Fibroblast of peridontal ligament (primary cell): ENCODE data around the gene PSORS1C2.
A peak's percentile ranks its signal among the peaks of the same experiment; 100 is the strongest.

Experiments used
- DNase-seq: peaks from one replicate; pipeline ENCODE4 v3.0.0-alpha.2; 2010; ENCODE audit errors: extremely low read depth

PSORS1C2 gene

GRCh38 chr6:31140643-31141042 is 1.8 kb upstream of the PSORS1C2 start:
- DNase-seq = no peak

DNA sequence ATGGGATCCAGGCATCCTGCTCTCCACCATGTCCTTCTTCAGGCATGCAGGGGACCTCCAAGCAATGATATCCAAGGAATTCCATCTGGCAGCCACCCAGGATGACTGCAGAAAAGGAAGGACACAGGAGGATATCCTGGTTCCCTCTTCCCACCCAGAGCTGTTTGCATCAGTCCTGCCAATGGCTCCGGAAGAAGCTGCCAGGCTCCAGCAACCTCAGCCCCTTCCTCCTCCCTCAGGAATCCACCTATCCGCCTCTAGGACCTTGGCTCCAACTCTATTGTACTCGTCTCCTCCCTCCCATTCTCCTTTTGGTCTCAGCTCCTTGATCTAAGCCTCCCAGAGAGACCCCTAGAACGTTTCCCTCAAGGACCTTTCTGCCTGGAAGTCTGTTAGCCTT is 733 bp upstream of the PSORS1C2 start:
- DNase-seq = no peak

- no peak for DNase-seq
Measured at GRCh38 chr6:31135710-31136109, 3.2 kb downstream of the PSORS1C2 start.

DNA sequence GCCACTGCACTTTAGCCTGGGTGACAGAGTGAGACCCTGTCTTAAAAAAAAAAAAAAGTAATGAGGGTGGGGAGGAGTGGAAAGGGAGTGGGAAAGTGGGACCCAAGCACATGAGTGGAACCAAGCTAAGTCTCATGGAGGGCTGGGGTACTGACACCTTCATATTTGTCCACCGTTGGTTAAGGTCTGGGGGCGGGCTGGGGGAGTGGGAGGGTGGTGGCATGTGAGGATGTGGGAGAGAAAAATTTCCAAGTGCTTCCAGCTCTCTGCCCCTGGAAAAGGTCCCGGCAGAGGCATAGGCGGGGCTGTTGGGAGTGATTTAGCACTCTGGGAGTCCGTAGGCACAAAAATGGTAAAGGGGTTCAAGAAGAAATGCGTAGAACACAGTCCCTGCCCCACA is 6.1 kb downstream of the PSORS1C2 start:
- DNase-seq = no peak

GRCh38 chr6:31131595-31131994 is 7.3 kb downstream of the PSORS1C2 start:
- no peak for DNase-seq

GRCh38 chr6:31130751-31131150 is 8.1 kb downstream of the PSORS1C2 start:
- DNase-seq = no peak

DNA sequence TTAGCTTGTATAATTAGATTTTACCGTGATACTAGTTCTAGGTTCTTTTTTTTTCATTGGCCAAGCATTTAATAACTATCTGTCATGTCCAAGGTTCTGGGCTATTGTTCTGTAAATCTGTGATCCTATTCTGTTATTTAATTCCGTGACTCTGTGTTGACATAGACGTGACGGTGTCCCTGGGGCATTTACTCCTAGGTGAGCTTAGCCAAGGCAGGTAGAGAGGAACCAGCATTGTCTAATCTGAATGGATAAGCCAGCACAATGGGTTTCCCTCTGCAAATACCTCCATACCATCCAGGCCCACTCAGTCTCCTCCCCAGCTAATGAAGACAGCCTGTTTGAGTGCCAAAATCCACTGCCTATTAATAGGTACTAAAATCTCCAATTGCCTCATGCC is 9.7 kb downstream of the PSORS1C2 start:
- no peak for DNase-seq

- peak; percentile 35 for DNase-seq
Measured at GRCh38 chr6:31128093-31128676, 10.7 kb downstream of the PSORS1C2 start.

GRCh38 chr6:31126396-31127175 is 12.3 kb downstream of the PSORS1C2 start:
- no peak for DNase-seq

DNA sequence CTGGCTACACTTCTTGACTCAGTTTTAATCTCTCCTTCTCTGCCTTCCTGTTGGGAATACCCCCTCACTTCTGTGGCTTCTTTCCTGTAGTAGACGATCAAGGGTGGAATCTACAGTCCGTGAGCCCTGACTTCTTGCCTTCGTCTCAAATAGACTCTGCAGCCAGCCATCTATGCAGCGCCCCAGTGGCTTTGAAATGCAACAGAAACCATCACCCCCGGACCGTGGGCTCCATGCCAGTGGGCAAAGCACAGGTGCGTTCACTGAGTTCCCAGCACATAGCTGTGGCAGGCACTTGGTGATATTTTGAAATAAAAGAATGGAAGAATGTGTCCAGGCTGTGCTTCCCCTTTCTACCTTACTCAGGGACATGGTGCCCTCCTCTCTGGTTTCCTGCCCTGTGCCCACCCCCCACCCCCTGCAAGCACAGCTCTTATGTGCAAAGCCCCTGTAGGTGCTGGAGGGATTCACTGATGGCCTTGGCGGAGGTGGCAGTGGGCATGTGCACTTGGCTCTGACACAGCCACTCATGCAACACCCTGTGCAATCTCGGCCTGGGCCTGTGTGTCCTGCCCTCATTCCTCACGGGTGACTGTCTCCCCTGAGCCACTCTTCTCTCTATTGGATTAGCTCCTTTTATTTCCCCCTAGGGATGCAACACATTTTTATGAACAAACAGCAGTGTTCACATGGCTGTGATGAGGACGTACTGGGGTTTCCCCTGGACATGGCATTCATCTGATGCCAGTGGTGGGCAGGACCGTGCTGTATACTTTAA is 13.1 kb downstream of the PSORS1C2 start:
- peak; percentile 9 for DNase-seq

DNA sequence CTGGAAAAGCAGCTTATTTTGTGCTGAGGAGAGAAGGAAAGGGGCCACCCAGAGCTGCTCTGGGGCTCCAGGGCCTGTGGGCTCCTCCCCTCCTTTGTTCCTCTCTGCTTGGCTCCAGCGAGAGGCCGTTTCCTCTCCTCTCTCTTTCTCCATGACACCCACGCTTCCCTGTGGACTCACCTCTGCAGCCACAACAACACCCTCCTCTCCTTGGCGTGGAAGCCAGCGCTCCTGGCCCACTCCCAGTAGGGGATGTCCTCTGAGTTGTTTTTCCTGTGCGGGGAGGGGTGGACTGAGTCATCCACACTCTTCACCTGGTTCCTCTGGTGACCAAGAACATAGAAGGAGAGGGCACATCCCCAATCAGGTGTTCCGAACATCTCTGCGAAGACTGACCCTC is 13.7 kb downstream of the PSORS1C2 start:
- no peak for DNase-seq

DNA sequence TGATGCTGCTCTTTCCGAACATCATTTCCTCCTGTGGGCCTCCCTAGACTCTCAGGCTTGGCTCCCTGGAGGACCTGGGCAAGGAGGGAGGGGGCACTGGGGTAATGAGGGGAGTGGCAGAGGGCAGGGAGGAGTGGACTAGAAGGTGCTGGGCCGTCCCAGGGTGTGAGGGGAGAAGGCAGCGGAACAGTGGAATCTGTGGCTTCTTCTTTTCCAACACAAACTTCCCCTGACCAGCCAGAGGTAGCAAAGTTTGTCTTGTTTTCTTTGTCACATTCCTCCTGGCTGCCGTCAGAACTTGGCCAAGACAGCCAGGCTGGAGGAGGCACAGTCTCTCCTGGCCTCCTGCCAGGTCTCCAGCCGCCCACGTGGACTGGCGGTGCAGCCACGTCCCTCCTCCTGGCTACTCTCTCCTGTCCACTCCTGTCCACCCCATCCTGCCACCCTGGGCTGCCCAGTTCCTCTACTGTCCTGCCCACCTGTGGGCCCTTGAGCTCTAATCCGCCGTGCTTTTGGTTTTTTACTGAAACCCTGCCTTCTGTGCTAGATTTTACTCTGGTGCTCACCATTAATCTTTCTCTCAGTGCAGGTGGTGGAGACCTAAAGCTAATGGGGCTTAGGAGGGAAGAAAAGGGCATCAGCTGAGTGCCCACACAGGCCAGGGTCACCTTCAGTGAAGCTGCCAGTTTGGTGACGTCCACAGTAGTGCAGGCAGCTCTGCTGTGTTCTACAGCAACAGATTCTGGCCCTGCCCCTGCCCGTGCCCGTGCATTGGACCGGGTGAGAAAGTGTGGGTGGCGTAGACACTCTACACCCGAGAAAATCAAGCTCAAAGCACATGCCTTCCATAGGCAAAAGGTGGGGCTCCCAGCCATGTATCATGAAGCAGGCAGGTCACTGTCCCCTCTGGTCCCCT is 15.8 kb downstream of the PSORS1C2 start:
- DNase-seq = peak; percentile 76

DNA sequence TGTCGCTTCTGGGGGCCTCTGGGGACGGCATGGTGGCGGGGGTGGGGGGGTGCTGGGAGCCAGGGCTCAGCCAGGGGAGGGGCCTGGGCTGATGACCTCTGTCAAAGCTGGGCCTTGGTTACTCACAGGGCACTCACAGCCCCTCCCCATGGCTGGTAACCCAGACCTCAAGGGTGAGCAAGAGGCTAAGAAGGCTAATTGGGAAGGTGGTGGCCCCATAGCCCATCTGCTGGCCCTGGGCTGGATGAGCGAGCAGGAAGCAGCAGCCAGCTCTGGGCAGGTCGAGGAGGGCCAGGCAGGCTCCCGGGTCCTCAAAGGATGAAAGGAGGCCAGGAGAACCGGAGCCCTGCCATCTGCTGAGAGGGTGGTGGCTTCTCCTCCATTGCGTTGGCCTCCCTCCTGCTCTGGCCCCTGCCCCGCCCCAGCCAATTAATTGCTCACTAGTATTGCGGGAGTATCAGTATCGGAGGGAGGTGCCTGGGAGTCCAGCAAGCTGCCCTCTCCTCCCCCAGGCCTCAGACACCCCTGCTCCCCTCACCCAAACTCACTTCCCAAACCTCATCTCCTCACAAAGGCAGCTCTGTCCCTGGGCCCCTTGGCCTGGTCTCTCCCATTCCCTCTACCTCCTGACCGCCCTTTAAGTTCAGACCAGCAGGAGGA is 17.6 kb downstream of the PSORS1C2 start:
- no peak for DNase-seq

DNA sequence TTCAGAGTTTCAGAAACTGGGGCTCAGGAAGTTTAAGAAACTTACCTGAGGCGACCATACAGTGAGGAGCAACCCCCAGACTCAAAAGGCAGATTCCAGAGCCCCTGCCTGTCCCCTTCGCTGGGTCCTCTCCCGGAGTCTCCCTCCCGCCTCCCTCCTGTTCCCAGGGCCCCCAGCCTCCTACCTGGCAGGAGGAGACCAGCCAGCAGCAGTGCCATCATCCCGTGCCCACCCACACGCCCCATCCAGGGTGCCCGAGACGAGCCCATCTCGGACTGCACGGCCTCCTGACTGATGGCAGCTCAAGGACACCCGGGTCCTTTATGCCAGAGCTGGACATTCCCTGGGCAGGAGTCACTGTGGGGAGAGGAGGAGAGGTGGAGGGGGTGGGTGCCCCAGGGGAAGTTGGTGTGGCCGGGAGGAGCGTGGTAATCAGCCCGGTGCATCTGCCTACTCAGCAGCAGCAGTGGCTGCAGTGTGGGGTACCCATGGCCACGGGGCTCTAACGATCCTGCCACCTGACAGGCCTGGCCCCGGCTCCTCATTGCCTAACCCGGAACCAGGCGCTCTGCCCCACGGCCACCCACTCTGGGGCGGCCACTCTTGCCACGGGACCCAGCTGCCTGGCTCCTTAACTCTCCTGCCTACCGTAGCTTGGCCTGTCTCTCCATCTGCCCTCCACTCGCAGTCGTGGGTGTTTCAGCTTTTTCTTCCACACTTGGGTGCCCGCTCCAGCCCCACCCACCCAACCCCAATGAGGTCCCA is 18.5 kb downstream of the PSORS1C2 start, which contains the start of gene CDSN:
CDSN (minus strand) TSS at position 296 of the 765 bp plus-strand sequence; CDS start at position 269, 27 bp downstream.
- DNase-seq = no peak

- no peak for DNase-seq
Measured at GRCh38 chr6:31118178-31118577, 20.7 kb downstream of the PSORS1C2 start.

DNA sequence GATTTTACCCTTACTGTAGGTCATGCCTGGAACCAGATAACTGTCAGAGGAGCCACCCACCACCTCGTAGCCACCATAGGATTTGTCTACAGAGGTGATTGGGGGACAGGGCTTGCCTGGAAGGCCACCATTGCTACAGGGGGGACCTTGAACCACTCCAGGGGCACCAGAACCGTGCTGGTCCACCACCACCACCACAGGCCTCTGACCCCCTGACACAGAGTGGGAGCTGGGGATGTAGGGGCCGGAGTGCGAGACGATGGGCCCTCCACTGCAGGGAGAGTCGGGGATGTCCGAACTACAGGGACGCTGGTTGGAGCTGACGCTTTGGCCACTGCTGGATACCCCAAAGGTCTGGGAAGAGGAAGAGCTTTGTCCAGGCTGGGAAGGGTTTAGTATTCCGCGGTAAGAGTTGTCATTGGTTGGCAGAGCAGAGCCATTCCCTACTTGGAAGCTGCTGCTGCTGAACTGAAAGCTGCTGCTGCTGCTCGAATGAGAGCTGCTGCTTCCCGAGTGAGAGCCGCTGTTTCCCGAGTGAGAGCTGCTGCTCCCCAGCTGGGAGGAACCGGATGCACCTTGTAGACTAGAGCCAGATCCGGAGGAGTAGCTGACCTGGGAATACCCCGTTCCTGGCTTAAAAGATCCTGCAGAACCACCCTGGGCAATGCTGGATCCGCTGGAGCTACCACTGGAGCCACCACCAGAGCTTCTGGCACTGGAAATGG is 22.0 kb downstream of the PSORS1C2 start:
- DNase-seq = peak; percentile 31

GRCh38 chr6:31115941-31116560 is 22.8 kb downstream of the PSORS1C2 start:
- no peak for DNase-seq

DNA sequence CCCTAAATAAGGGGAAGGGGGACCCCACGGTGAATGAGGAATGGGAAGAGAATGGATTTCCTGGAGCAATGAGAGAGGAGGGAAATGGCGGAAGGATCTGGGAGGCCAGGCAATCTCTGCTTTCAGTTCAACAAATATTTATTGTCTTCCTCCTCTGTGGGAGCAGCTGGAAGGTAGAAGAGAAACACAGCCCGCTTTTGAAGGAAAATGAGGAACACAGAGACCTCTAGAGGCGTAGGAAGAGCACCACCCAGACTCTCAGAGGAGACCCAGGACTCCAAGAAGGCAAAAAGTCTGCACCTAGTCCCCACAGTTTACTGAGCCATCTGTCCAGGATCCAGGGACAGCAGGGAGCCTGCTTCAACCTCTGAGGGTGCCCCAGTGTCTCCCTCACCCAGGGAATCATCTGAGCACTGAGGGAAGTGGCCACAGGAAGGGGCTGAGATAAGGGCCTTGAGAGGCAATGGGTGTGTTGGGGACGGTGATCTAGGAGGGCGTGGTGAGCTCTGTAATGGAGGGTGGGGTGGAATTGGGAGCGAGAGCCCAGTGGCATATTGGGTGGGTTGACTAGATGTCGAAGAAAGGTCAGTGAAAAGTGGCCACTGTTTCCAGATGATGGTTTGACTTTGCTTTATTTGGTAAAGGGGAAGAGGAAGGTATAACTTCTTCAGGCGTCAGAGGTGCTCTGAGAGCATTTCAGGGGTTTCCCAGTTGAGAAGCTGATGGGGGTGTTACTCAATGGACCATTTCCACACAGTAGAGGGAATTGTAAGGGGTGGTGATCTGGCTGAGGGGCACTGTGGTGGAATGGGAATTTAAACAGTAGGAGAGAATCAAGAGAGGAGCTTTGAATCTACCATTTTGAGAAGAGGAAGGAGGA is 23.7 kb downstream of the PSORS1C2 start:
- peak; percentile 31 for DNase-seq
